RWPE2 (cell line): ENCODE data around the gene ESCO1.

ENCODE experiments used
- ATAC-seq: fragments of 200-7000 bp; cut with Tn5 transposase; 3 replicates; pipeline ENCODE4 v1.9.1; 2021; ENCODE audit warnings: low read depth
- DNase-seq: peaks from one replicate; pipeline ENCODE4 v3.0.0-alpha.2; 2020; ENCODE audit warnings: low spot score
- H3K27ac ChIP-seq: fragments of 450-650 bp; 2 replicates; pipeline ENCODE4 v1.5.1; 2017; ENCODE audit warnings: mild to moderate bottlenecking; ENCODE audit not compliant: poor library complexity, severe bottlenecking
- H3K27me3 ChIP-seq: fragments of 250-450 bp; sonication (Bioruptor Pico); 2 replicates; pipeline ENCODE4 v1.5.1; 2021; ENCODE audit warnings: mild to moderate bottlenecking, moderate library complexity; ENCODE audit not compliant: insufficient read depth, poor library complexity, severe bottlenecking
- H3K36me3 ChIP-seq: fragments of 250-450 bp; sonication (Bioruptor Pico); 2 replicates; pipeline ENCODE4 v1.5.1; 2020; ENCODE audit warnings: low read depth, mild to moderate bottlenecking, moderate library complexity
- H3K4me1 ChIP-seq: fragments of 250-450 bp; sonication (Bioruptor Pico); 2 replicates; pipeline ENCODE4 v1.5.1; 2021; ENCODE audit warnings: mild to moderate bottlenecking, moderate library complexity; ENCODE audit not compliant: insufficient read depth, poor library complexity, severe bottlenecking
- H3K4me3 ChIP-seq: fragments of 250-450 bp; sonication (Bioruptor Pico); 2 replicates; pipeline ENCODE4 v1.5.1; 2021; ENCODE audit warnings: mild to moderate bottlenecking, moderate library complexity; ENCODE audit not compliant: severe bottlenecking
- H3K9me3 ChIP-seq: fragments of 250-450 bp; sonication (Bioruptor Pico); 2 replicates; pipeline ENCODE4 v1.5.1; 2021; ENCODE audit warnings: mild to moderate bottlenecking, moderate library complexity; ENCODE audit not compliant: severe bottlenecking
- TF ChIP-seq, protein P1 (sequence below): fragments of 450-650 bp; IDR thresholded peaks from one replicate; pipeline ENCODE4 v1.5.1; 2017; ENCODE audit warnings: mild to moderate bottlenecking, moderate library complexity; ENCODE audit not compliant: poor library complexity, severe bottlenecking

The ESCO1 gene

DNA sequence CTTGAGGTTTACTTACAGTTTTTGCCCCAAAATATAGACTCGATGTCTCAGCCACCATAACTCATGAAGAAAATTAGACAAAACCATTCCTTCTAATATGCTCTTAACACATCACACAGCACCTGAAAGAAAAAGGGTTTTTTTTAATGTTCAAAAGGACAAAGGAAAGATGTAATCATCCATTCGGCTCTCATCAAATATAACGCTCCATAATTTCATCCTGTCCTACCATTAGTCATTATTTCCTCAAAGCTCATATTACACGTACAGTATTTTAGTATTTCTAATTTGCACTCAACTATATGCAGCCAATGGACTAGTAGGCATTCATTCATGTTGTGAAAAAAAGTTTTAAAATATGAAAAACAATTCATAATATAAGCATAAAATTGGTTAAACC lies 24.8 kb downstream of the ESCO1 start:
- H3K27me3 ChIP-seq = no peaks in the 10 kb centered on the region
- H3K4me3 ChIP-seq = no peak overlapping the region
- no peaks in the 10 kb centered on the region for H3K9me3 ChIP-seq
- TF ChIP-seq, protein P1, sequence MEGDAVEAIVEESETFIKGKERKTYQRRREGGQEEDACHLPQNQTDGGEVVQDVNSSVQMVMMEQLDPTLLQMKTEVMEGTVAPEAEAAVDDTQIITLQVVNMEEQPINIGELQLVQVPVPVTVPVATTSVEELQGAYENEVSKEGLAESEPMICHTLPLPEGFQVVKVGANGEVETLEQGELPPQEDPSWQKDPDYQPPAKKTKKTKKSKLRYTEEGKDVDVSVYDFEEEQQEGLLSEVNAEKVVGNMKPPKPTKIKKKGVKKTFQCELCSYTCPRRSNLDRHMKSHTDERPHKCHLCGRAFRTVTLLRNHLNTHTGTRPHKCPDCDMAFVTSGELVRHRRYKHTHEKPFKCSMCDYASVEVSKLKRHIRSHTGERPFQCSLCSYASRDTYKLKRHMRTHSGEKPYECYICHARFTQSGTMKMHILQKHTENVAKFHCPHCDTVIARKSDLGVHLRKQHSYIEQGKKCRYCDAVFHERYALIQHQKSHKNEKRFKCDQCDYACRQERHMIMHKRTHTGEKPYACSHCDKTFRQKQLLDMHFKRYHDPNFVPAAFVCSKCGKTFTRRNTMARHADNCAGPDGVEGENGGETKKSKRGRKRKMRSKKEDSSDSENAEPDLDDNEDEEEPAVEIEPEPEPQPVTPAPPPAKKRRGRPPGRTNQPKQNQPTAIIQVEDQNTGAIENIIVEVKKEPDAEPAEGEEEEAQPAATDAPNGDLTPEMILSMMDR = no peak
- no peak for ATAC-seq
- no peaks in the 10 kb centered on the region for H3K4me1 ChIP-seq
- H3K27ac ChIP-seq = no peak overlapping the region
- DNase-seq = no peak
- H3K36me3 ChIP-seq = peaks cover 71% of the 10 kb centered on the region

DNA sequence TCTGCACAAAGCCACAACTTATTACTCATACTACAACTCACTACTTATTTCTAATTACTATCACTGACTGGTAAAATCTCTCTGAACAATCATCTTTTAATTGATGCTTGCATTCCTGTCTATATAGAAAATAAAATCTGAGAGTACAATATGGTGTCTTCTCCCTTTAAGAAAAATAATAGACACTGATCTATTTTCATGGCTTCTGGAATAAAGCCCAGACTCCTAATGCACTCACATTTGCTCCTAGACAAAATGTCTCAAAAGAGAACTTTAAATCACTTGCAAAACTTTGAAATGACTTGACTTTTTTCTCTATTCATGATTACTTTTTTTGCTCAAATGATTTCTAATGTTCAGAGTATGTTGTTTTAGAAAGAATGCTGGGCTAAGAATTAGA lies 28.7 kb downstream of the ESCO1 start:
- no peaks in the 10 kb centered on the region for H3K9me3 ChIP-seq
- ATAC-seq = no peak

DNA sequence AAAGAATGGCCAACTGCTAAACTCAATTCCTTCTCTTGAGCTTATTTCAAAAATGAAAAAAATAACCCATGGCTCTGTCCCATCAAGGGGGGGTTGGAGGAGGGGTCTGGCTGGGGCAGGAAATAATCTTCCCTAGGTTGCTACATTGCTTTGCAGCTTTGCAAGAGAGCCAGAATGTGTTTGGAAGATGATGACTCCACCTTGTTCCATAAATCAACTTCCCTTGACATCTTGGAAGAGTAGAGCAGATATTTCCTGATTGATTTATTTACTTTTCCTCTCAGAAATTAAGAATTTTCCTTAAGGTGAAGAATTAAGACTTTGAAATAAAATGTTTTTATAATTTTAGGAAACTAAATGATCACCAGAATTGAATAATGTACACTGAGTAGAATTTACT lies 41.3 kb downstream of the ESCO1 start:
- no peak for ATAC-seq
- Histone ChIP-seq H3K27ac (no peak overlapping the region), H3K36me3 (peaks cover 75% of the 10 kb centered on the region), H3K4me3 (no peak overlapping the region), H3K9me3 (no peaks in the 10 kb centered on the region), H3K4me1 (peaks cover 16% of the 10 kb centered on the region), H3K27me3 (no peaks in the 10 kb centered on the region)
- no peak for DNase-seq
- TF ChIP-seq, protein P1 = no peak

More for the DNA sequence above, 28.7 kb downstream of the ESCO1 start:
- no peaks in the 10 kb centered on the region for H3K27me3 ChIP-seq
- no peak overlapping the region for H3K4me3 ChIP-seq
- DNase-seq = no peak
- peaks cover 90% of the 10 kb centered on the region for H3K36me3 ChIP-seq
- TF ChIP-seq, protein P1 = no peak
- no peaks in the 10 kb centered on the region for H3K4me1 ChIP-seq
- H3K27ac ChIP-seq = no peak overlapping the region

DNA sequence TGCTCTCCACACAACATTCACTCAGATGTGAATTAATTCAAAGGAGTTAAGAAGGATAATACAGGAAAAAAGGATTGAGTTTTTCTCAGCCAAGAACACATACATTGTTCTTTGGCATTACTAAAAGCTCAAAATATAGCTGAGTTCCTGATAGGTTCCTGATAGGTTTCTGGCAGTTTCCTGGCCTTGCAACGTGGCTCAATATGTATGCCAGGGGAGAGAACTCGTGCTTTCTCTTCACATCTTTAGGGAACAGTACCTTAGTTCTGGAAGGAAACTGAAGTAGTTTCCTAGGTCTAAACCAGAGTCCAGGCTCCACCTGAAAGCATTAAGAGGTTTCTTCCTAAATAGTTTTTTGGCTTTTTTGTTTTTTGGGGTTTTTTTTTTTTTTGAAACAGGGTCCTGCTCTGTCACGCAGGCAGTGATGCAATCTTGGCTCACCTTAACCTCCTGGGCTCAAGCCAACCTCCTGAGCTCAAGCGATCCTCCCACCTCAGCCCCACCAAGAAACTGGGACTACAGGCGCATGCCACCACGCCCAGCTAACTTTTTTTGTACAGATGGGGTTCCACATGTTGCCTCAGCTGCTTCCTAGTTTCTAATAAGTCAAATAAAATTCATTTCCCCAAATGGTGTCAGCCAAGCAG lies 42.8 kb downstream of the ESCO1 start:
- no peaks in the 10 kb centered on the region for H3K27me3 ChIP-seq
- TF ChIP-seq, protein P1 = no peak
- no peak overlapping the region for H3K4me3 ChIP-seq
- peak; percentile 58; the same call in 1 of the 3 replicates for ATAC-seq
- H3K36me3 ChIP-seq = peaks cover 73% of the 10 kb centered on the region
- H3K4me1 ChIP-seq = peaks cover 16% of the 10 kb centered on the region
- H3K27ac ChIP-seq = peak overlapping the region; percentile 49
- no peaks in the 10 kb centered on the region for H3K9me3 ChIP-seq
- no peak for DNase-seq

DNA sequence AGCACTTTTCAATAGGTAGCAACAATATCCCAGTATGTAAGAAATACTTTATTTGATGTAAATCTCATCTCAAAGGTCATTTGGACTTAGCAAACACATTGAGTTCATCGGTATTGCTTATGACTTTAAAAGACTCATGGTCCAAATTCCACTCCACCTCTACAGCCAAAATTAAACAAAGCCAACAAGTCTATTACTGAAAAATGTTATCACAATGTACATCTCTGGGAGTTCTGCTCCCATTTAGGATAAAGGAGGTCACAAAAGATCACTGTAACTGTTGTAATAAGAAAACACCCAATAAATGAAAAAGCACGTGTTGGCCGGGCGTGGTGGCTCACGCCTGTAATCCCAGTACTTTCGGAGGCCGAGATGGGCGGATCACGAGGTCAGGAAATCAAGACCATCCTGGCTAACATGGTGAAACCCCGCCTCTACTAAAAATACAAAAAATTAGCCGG lies 50.0 kb downstream of the ESCO1 start:
- no peak for ATAC-seq
- Histone ChIP-seq H3K27me3 (no peaks in the 10 kb centered on the region), H3K9me3 (no peaks in the 10 kb centered on the region), H3K36me3 (peaks cover 52% of the 10 kb centered on the region), H3K4me3 (no peak overlapping the region), H3K4me1 (no peaks in the 10 kb centered on the region), H3K27ac (no peak overlapping the region)
- TF ChIP-seq, protein P1 = no peak
- DNase-seq = no peak
